WTC11 (cell line): ENCODE results near the gene XAGE2. TPM values are rescaled to one million over a fixed set of nuclear protein-coding genes. Genes with fewer than 3 reads are reported as not detected.

Experiments
- ATAC-seq: fragments of 200-7000 bp; cut with Tn5 transposase; 2 replicates; pipeline ENCODE4 v1.10.0; 2021; ENCODE audit warnings: mild to moderate bottlenecking, moderate library complexity
- CTCF ChIA-PET: fragments of 300-600 bp; sonication (Branson Sonifier 250); formaldehyde crosslinking; loops from one replicate; lab custom pipeline; 2021; ENCODE audit warnings: antibody characterized with exemption; lab: Charles Lee
- POLR2A ChIA-PET: fragments of 350-600 bp; sonication (Branson Sonifier 250); formaldehyde crosslinking; loops from one replicate; lab custom pipeline; 2021; ENCODE audit warnings: antibody characterized with exemption; lab: Charles Lee
- DNase-seq: peaks from one replicate; pipeline ENCODE4 v3.0.0; 2021; ENCODE audit warnings: low spot score
- H3K27ac Mint-ChIP-seq: 2 replicates; pipeline ENCODE4 v1.8.0; 2021; ENCODE audit warnings: mixed read lengths
- H3K27me3 Mint-ChIP-seq: 2 replicates; pipeline ENCODE4 v1.8.0; 2021; ENCODE audit warnings: low read depth, mild to moderate bottlenecking, moderate library complexity, mixed read lengths
- H3K36me3 Mint-ChIP-seq: 2 replicates; pipeline ENCODE4 v1.8.0; 2021; ENCODE audit warnings: mixed read lengths
- H3K4me1 Mint-ChIP-seq: 2 replicates; pipeline ENCODE4 v1.8.0; 2022; ENCODE audit warnings: mixed read lengths
- H3K4me3 Mint-ChIP-seq: 2 replicates; pipeline ENCODE4 v1.8.0; 2021; ENCODE audit warnings: mild to moderate bottlenecking, moderate library complexity, mixed read lengths
- H3K9me3 Mint-ChIP-seq: 2 replicates; pipeline ENCODE4 v1.8.0; 2021; ENCODE audit warnings: mixed read lengths
- ARID4B ChIP-seq: sonication (generic); formaldehyde crosslinking; IDR thresholded peaks from 2 replicates; pipeline ENCODE4 v1.8.0; 2023; ENCODE audit warnings: missing genetic modification reagents, mild to moderate bottlenecking, borderline replicate concordance
- E2F1 ChIP-seq: sonication (generic); formaldehyde crosslinking; IDR thresholded peaks from 2 replicates; pipeline ENCODE4 v1.8.0; 2022; ENCODE audit warnings: mild to moderate bottlenecking, missing genetic modification reagents
- ESRRA ChIP-seq: sonication (generic); formaldehyde crosslinking; IDR thresholded peaks from 2 replicates; pipeline ENCODE4 v1.8.1; 2022; ENCODE audit warnings: mild to moderate bottlenecking, missing genetic modification reagents, borderline replicate concordance
- NR3C1 ChIP-seq: sonication (generic); formaldehyde crosslinking; conservative IDR thresholded peaks from 2 replicates; pipeline ENCODE4 v1.8.1; 2023; ENCODE audit warnings: low read depth, mild to moderate bottlenecking, missing genetic modification reagents
- SP1 ChIP-seq: sonication (generic); formaldehyde crosslinking; conservative IDR thresholded peaks from 2 replicates; pipeline ENCODE4 v1.8.1; 2022; ENCODE audit warnings: missing genetic modification reagents
- TCF7 ChIP-seq: sonication (generic); formaldehyde crosslinking; IDR thresholded peaks from 2 replicates; pipeline ENCODE4 v1.8.0; 2022; ENCODE audit warnings: mild to moderate bottlenecking, low read depth, missing genetic modification reagents, moderate library complexity
- TP53 ChIP-seq: sonication (generic); formaldehyde crosslinking; IDR thresholded peaks from 2 replicates; pipeline ENCODE4 v1.8.1; 2023; ENCODE audit warnings: mild to moderate bottlenecking, missing genetic modification reagents
- ZBTB43 ChIP-seq: sonication (generic); formaldehyde crosslinking; IDR thresholded peaks from 2 replicates; pipeline ENCODE4 v1.8.1; 2023; ENCODE audit warnings: mild to moderate bottlenecking, missing genetic modification reagents
- ZNF423 ChIP-seq: fragments of 250-450 bp; sonication (Bioruptor Pico); IDR thresholded peaks from 2 replicates; pipeline ENCODE4 v2.1.2; 2022; ENCODE audit warnings: mild to moderate bottlenecking, moderate library complexity
- ZNF512 ChIP-seq: sonication (generic); formaldehyde crosslinking; IDR thresholded peaks from 2 replicates; pipeline ENCODE4 v1.8.1; 2022; ENCODE audit warnings: missing genetic modification reagents, borderline replicate concordance
- total RNA-seq: library from RNA; stranded (reverse); gene quantifications from 3 replicates; pipeline ENCODE4 v1.2.3, GENCODE V29; 2021

The XAGE2 gene
- total RNA-seq, 1 experiment from 2014 or later: not detected

- TF ChIP-seq ARID4B (no peak), ZBTB43 (CRISPR knock-in tag) (no peak)
Measured at GRCh38 chrX:52349681-52350080, 19.1 kb upstream of the XAGE2 start (continued).

- no peak for DNase-seq
- CTCF ChIA-PET: no interaction called here
Measured at GRCh38 chrX:52352551-52352950, 16.3 kb upstream of the XAGE2 start.

GRCh38 chrX:52353838-52354237 lies 15.0 kb upstream of the XAGE2 start:
- Mint-ChIP-seq H3K27ac (peak overlapping the region; percentile 87; the same call in 1 of the 2 replicates), H3K36me3 (no peaks in the 10 kb centered on the region), H3K4me1 (peaks cover 30% of the 10 kb centered on the region), H3K27me3 (no peaks in the 10 kb centered on the region), H3K4me3 (peak overlapping the region; percentile 11; the same call in 1 of the 2 replicates), H3K9me3 (no peaks in the 10 kb centered on the region)
- no peak for TF ChIP-seq TCF7 (CRISPR knock-in tag)
- no peak for TF ChIP-seq ESRRA (CRISPR knock-in tag)
- no peak for TF ChIP-seq SP1
- no peak for TF ChIP-seq ARID4B
- TF ChIP-seq TP53 (CRISPR knock-in tag): no peak
- TF ChIP-seq ZNF423 (CRISPR knock-in tag): peak; percentile 67
- TF ChIP-seq E2F1 (CRISPR knock-in tag): no peak
- no peak for TF ChIP-seq NR3C1
- ATAC-seq (no peak), DNase-seq (peak; percentile 14)
- POLR2A ChIA-PET: no interaction called here
- CTCF ChIA-PET: no interaction called here

More at GRCh38 chrX:52352551-52352950, 16.3 kb upstream of the XAGE2 start:
- H3K27me3 Mint-ChIP-seq: no peaks in the 10 kb centered on the region
- no peak overlapping the region for H3K27ac Mint-ChIP-seq
- no peaks in the 10 kb centered on the region for H3K36me3 Mint-ChIP-seq
- no peak for ATAC-seq
- TF ChIP-seq SP1: no peak
- TF ChIP-seq ZNF512: no peak
- H3K9me3 Mint-ChIP-seq: no peaks in the 10 kb centered on the region
- no peak overlapping the region for H3K4me3 Mint-ChIP-seq
- POLR2A ChIA-PET: no interaction called here
- H3K4me1 Mint-ChIP-seq: peaks cover 30% of the 10 kb centered on the region
